DMS79 (cell line): ENCODE results near the gene OR2T8.
"Not testable (repeated sequence)": the region's sequence is repeated elsewhere in the genome, so short reads cannot be mapped to it uniquely, and the experiment has no call there.

Source experiments
- DNase-seq: peaks from one replicate; lab custom pipeline; 2025; lab: John Stamatoyannopoulos, UW

Gene OR2T8, protein sequence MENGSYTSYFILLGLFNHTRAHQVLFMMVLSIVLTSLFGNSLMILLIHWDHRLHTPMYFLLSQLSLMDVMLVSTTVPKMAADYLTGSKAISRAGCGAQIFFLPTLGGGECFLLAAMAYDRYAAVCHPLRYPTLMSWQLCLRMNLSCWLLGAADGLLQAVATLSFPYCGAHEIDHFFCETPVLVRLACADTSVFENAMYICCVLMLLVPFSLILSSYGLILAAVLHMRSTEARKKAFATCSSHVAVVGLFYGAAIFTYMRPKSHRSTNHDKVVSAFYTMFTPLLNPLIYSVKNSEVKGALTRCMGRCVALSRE

GRCh38 chr1:247919952-247920351 lies at the start of gene OR2T8:
Gene OR2T8 (plus strand): TSS chr1:247920252. CDS start chr1:247921018, 766 bp downstream.
- no peak for DNase-seq

DNA sequence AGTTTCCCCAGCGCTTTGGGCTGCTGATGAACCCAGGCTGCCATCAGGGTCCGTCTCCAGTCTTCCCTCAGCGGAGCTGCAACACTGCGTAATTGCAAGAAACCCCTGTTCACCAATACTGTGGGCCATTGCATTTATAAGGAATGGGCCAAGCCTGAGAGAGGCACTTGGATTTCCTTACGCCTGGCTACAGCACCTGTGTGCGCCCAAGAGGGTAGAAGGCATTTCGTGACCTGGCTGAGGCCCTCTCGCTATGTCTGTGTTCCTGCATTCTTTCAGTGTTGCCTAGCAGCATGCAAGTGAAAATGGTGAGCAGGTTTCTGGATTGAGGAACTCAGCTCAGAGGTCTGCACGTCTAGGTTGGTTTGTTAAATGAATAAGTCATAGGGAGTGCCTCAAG lies 36.7 kb upstream of the OR2T8 start:
- DNase-seq, result no peak

GRCh38 chr1:247884797-247885413 lies 35.1 kb upstream of the OR2T8 start:
- no peak for DNase-seq

DNA sequence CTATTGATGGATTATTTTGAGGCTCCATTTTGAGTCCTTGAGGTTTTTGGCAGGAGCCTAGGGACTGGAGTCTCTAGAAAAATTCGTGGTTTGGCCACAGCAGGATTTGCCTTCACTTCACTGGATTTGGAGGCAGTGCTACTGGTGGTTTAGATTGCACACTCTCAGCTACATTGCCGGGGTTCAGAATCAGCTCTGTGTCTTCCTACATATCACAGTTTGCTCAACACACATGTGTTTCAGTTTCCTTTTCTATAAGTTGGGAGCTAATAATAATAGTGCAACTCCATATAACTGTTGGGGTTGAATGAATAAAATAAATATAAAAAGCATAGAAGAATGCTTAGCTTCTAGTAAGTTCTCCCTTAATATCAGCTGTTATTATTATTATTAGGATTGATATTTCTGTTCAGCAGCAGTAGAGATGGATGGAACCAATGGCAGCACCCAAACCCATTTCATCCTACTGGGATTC lies 24.9 kb upstream of the OR2T8 start, which contains the start of gene OR2W3:
OR2W3 (plus strand) TSS at position 425 of the 475 bp plus-strand sequence; CDS start at position 425, 0 bp downstream.
- DNase-seq, result no peak

DNA sequence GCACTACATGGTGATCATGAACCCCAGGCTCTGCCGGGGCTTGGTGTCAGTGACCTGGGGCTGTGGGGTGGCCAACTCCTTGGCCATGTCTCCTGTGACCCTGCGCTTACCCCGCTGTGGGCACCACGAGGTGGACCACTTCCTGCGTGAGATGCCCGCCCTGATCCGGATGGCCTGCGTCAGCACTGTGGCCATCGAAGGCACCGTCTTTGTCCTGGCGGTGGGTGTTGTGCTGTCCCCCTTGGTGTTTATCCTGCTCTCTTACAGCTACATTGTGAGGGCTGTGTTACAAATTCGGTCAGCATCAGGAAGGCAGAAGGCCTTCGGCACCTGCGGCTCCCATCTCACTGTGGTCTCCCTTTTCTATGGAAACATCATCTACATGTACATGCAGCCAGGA lies 24.1 kb upstream of the OR2T8 start:
- DNase-seq, result no peak

GRCh38 chr1:247904122-247904521 lies 15.9 kb upstream of the OR2T8 start:
- no peak for DNase-seq

DNA sequence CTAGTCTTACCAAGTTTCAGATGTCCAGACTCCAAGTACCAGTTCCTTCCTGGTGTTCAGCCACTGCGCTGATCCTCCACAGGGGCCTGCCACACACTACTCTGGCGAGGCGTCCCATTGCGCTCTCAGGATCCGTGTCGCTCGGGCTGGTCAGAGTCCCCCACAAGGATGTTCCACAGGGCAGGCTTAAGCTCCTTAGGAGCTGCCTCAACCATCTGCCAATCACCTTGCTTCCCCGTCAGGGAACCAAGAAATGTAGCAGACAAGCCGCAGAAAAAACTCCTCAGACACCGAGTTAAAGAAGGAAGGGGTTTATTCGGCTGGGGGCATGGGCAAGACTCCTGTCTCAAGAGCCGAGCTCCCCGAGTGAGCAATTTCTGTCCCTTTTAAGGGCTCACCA lies 14.9 kb upstream of the OR2T8 start:
- DNase-seq, result no peak

- DNase-seq, result no peak
Measured at GRCh38 chr1:247905910-247906503, 14.0 kb upstream of the OR2T8 start.

- no peak for DNase-seq
Measured at GRCh38 chr1:247906504-247907047, 13.5 kb upstream of the OR2T8 start.

DNA sequence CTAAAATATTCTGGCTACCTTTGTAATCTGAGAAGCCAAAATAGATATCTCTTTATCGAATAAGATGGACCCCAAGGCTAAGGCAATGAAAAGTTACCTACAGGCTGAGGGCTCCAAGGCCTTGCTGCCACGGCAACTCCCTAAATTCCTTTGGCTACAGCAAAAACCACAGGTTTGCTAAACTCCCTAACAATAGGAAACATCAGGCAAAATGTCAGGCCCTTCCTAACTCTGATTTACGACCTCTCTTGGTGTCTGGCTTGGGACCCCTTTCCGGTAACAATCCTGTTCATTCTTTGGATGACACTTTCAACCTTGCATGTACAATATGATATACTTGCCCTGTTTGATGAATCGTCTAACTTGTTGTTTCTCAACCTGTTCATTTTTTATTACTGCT lies 11.3 kb upstream of the OR2T8 start:
- no peak for DNase-seq

DNA sequence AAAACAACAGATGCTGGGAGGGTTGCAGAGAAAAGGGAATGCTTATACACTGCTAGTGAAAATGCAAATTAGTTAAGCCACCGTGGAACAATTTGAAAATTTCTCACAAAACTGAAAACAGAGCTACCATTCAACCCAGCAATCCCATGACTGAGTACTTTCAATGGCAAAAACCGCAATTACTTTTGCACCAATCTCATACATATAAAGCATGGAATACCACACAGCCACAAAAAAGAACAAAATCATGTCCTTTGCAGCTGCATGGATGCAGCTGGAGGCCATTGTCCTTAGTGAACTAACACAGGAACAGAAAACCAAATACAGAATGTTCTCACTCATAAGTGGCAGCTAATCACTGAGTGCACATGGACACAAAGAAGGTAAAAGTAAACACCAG lies 6.3 kb upstream of the OR2T8 start:
- no peak for DNase-seq

DNA sequence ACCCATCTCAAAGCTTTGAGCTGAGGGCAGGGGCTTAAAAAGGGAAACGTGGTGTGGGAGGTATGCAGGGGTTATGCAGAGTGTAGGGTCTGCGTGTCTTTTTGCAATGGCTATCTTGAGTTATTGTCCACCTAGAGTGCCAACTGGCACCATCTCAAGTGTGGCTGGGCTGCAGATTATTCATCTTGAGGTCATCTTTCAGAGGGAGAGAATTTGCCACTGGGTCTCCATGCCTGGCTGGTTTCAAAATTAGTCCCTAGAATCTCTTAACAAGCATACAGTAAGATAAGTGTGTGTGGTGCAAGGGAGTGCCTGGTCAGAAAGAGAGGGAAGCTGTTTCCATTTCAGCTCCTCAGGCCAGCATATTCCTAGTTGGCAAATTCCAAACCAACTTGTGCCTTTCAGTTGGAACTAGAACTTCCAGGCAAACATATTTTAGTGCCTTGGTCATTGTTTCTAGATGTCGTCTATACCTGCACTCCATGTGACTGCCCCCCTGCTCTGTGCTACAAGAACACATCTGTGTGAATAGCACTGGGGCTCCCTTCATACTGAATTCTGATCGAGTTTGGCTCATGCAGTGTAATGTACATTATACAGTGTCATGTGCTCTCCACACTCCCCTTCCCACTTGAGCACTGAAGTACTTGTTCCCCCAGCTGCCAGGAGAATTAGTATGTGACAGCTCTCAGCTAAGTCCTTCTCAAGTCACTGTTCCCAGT lies 5.0 kb upstream of the OR2T8 start:
- DNase-seq, result no peak

DNA sequence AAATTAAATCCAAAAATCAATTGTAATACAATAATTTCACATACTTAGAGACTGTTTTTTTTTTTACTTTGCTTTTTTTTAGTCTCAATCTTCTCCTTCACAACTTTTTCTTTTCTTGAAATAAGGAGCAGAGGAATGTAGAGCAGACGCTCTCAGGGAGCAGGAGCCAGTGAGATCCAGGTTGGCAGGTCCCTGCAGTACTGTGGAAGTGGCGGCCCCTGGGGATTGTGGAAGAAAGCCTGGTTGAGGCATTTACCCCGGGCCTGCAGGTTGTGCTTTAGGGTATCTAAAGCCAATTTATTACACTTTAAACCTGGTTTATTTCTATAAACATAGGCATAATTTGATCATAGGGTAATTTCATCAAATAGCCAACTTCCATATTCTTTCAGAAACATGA lies 3.9 kb downstream of the OR2T8 start:
- no peak for DNase-seq

DNA sequence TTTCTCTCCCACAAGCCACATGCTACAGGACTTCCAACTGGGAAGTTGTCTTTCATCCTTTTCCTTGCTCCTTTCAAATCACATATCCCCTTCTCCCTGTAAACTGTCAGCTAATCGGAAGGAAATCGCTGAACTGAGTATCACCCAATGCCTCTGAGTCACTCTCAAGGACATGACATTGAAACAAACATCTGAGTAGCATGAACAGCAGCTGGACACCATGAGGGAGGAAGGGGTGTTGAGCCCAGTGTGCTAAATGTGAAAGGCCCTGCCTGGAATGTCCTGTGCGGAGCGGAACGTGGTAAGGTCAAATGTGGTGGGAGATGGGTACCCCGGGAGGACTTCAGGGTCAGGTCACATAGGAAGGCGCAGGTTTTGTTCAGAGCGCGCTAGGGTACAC lies 4.8 kb downstream of the OR2T8 start, which contains the start of gene OR2AJ1:
OR2AJ1 (plus strand) TSS at position 22 of the 400 bp plus-strand sequence. CDS start 8,880 bp downstream, outside the sequence.
- DNase-seq, result no peak

DNA sequence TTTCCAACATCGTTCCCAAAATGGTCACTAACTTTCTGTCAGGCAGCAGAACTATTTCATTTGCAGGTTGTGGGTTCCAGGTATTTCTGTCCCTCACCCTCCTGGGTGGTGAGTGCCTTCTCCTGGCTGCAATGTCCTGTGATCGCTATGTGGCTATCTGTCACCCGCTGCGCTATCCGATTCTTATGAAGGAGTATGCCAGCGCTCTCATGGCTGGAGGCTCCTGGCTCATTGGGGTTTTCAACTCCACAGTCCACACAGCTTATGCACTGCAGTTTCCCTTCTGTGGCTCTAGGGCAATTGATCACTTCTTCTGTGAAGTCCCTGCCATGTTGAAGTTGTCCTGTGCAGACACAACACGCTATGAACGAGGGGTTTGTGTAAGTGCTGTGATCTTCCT lies 13.9 kb downstream of the OR2T8 start:
- no peak for DNase-seq

DNA sequence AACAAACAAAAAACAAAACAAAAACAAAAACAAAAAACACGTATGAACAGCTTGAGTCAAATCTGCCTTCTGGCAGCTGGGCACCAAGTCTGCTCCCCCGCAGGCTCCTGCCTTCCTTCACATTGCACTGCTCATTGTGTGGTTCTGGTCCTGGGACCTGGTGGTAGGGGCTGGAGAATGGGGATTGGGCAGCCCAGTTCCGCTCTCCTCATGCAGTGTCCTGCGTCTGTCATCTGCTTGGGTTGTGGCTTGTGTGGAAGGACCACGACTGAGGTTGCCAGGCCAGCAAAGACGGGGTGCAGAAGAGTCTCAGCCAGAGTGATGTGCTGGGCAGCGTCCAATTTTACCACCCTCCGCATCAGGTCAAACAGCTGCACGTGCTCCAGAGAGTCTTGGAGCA lies 15.7 kb downstream of the OR2T8 start:
- DNase-seq, result no peak

DNA sequence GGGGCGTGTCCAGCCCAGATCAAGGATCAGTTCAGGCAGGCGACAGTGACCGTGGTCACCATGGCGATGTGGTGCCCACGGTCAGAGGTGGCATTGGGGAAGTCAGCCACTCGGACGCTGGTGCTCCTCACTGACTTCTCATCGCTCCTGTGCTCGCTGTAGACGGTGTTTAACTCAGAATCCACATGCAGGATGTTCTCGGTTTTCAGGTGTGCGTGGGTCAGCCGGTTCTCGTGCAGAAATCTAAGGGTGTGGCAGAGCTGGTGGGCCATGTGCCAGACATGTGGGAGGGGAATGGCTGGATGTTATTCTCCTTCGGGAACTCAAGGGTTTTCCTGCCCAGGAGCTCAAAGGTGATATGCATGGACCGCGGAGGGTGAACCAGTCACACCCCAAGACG lies 16.4 kb downstream of the OR2T8 start:
- DNase-seq, result no peak

DNA sequence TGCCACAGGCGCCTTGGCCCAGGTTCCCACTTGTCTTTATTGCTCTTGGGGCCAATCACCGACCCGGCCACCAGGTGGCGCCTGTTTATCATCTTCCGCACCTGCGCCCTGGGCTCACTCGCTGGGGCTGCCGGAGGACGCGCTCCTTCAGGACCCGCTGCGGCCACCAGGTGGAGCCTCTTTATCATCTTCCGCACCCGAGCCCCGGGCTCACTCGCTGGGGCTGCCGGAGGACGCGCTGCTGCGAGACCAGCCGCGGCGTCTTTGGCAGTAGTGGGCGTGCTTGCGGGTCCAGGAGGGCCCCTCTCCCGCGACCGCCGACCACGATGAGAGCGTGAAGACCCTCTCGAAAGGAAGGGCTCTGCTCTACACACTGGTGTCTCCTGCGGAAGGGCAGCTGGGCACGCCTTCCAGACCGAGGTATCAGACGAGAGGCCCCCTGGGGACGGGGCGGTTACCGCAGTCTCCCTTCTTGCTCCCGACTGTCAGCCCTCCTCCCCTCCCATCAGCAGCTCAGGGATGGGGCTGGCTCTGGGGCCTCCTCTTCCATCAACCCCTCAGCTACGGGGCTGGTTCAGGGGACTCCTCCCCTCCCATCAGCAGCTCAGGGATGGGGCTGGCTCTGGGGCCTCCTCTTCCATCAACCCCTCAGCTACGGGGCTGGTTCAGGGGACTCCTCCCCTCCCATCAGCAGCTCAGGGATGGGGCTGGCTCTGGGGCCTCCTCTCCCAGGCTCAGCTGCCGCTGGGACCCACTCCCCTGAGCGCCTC lies 17.1 kb downstream of the OR2T8 start:
- DNase-seq, result not testable (repeated sequence)

DNA sequence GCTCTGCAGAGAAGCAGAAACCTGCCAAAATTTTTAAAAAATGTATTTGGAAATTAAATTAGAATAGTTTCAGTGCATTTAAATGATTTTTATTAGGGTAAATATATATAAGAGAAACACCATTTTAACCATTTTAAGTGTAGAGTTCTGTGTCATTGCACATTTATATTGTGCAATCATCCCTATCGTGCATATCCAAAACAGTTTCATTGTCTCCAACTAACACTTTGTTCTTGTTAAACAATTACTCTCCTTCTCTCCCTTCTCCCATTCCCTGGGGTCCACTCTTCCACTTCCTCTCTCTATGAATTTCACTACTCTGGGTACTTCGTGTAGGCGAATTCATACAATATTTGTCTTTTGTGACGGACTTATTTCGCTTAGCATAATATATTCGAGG lies 22.6 kb downstream of the OR2T8 start:
- no peak for DNase-seq

DNA sequence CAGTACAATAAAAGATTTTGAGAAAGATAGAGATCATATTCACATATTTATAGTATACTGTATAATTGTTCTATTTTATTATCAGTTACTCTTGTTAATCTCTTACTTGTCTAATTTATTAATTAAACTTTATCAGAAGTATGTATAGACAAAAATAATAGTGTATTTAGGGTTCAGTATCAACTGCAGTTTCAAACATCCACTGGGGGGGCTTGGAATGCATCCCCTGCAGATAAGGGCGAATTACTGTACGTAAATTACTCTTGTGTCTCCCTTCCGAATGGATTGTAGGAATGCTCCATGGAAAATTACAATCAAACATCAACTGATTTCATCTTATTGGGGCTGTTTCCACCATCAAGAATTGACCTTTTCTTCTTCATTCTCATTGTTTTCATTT lies 28.5 kb downstream of the OR2T8 start, which contains the start of gene OR2L8:
OR2L8 (plus strand) TSS at position 301 of the 400 bp plus-strand sequence; CDS start at position 301, 0 bp downstream.
- DNase-seq, result no peak

GRCh38 chr1:247953408-247953807 lies 33.4 kb downstream of the OR2T8 start:
- no peak for DNase-seq
